ENCODE data around the gene RTN4RL2.

DNA sequence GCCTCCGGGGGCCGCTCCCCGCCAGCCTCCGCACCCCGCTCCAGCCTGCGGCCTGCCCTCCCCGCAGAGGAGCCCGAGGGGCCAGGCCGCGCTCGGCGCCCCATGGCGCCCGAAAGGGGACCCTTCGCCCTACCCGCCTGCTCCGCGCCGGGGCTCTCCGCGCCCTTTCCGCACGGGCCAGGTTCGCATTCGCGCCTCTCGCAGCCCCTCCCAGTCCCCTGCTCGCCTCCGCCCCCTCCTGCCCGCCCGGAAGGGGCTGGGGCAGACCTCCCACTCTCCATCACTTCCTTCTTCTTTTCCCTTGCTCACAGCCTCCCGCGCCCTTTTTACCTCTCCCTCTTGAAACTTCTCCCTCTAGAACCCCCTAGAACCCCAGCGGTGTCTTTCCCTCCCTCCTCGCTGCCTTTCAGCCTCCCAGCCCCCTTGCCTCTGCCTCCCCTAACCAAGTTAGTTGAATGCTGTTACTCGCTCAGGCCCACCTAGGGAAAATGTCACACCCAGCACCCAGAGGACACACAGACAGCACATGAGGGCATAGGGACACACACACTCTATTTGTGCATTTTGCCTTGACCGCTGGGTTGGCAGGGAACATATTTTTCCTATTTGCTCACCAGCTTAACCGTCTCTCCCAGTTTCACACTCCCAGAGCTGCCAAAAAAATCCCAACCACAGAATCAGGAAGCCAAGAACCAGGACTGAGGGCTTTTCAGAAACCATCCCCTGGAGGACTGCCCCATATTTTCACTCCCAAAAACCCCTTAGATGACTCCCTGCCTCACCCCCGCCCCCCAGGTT lies 33.2 kb upstream of the RTN4RL2 start, which contains the start of gene SLC43A3:
- TF ChIP-seq EZH2 (IDR thresholded peaks at IDR 0.05; ENCODE audit: borderline replicate concordance, insufficient read depth, low read length, poor library complexity, severe bottlenecking) (no peak), POLR2AphosphoS5 (IDR thresholded peaks at IDR 0.05) (no peak)
- TF ChIP-seq, protein P1, sequence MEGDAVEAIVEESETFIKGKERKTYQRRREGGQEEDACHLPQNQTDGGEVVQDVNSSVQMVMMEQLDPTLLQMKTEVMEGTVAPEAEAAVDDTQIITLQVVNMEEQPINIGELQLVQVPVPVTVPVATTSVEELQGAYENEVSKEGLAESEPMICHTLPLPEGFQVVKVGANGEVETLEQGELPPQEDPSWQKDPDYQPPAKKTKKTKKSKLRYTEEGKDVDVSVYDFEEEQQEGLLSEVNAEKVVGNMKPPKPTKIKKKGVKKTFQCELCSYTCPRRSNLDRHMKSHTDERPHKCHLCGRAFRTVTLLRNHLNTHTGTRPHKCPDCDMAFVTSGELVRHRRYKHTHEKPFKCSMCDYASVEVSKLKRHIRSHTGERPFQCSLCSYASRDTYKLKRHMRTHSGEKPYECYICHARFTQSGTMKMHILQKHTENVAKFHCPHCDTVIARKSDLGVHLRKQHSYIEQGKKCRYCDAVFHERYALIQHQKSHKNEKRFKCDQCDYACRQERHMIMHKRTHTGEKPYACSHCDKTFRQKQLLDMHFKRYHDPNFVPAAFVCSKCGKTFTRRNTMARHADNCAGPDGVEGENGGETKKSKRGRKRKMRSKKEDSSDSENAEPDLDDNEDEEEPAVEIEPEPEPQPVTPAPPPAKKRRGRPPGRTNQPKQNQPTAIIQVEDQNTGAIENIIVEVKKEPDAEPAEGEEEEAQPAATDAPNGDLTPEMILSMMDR (IDR thresholded peaks at IDR 0.05; ENCODE audit: poor library complexity, severe bottlenecking), result no peak
